ENCODE data around the gene ITGB1BP1.

ITGB1BP1 gene

DNA sequence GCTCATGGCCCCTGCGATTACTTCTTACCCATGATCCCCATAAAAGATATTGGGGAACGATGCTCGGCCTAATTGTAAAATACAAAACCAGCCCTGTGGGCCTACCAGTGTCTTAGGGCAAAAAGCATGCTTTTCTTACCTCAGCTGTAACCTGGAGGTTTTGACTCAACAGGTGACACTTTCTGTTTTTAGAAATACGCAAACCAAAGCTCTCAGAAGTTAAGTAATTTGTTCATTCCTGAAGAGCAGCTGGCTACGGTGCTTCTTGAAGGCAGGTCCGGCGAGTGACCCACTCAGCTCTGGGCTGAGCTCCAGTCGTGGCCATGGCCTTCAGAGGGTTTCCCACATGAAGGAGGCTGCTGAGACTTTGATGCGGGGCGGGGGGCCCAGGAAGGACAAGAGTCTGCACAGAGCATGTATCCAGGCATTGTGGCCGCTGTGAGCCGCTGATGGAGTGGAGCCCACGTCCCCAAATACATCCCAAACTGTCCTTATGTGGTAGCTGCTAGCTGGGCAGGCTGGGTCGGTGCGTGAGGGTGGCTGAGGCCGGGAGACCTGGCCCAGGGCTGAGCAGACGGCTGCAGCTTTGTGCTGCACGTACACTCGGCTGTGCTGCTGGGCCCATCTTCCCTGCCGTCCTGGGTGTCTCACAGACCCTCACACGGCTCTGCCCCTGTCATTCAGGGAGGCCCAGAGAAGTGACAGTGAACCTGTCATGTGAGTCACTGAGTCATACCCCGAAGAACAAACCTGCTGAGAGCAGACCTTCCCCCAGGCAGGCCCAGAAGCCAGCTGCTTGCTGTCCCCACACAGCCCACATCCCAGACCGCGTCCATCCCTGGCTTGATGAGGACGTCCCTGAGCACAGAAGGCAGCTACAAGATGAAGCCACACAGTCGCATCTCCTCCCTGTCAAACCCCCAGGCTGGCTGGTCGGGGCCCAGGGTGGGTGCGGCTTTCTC lies 34.1 kb downstream of the ITGB1BP1 start:
- Mint-ChIP-seq H3K4me3 (no peak overlapping the region), H3K4me1 (peaks cover 31% of the 10 kb centered on the region), H3K27me3 (ENCODE audit: low read depth, poor library complexity) (no peaks in the 10 kb centered on the region), H3K27ac (peak overlapping the region; percentile 71), H3K36me3 (ENCODE audit: low read depth) (peaks cover 51% of the 10 kb centered on the region), H3K9me3 (no peaks in the 10 kb centered on the region)
- no peak for DNase-seq
- TF ChIP-seq, protein P1, sequence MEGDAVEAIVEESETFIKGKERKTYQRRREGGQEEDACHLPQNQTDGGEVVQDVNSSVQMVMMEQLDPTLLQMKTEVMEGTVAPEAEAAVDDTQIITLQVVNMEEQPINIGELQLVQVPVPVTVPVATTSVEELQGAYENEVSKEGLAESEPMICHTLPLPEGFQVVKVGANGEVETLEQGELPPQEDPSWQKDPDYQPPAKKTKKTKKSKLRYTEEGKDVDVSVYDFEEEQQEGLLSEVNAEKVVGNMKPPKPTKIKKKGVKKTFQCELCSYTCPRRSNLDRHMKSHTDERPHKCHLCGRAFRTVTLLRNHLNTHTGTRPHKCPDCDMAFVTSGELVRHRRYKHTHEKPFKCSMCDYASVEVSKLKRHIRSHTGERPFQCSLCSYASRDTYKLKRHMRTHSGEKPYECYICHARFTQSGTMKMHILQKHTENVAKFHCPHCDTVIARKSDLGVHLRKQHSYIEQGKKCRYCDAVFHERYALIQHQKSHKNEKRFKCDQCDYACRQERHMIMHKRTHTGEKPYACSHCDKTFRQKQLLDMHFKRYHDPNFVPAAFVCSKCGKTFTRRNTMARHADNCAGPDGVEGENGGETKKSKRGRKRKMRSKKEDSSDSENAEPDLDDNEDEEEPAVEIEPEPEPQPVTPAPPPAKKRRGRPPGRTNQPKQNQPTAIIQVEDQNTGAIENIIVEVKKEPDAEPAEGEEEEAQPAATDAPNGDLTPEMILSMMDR (IDR thresholded peaks at IDR 0.05) = no peak

DNA sequence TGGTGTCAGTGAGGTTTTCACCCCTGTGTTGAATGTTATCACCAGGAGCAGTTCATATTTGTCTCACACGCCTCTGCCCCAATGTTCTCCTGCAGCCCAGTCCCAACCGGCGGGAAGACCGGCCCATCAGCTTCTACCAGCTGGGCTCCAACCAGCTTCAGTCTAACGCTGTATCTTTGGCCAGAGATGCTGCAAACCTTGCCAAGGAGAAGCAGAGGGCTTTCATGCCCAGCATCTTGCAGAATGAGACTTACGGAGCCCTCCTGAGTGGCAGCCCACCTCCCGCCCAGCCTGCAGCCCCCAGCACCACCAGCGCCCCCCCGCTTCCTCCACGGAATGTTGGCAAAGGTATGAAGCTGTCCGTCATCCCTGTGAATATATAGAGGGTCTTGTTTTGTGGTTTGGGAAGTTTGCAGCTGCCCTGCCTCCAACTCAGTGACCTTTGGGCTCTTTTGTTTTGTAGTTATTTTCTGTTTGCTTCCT lies 35.1 kb downstream of the ITGB1BP1 start:
- TF ChIP-seq, protein P1 (IDR thresholded peaks at IDR 0.05) = no peak
- no peak for DNase-seq
- H3K36me3 Mint-ChIP-seq (ENCODE audit: low read depth) = peaks cover 54% of the 10 kb centered on the region

DNA sequence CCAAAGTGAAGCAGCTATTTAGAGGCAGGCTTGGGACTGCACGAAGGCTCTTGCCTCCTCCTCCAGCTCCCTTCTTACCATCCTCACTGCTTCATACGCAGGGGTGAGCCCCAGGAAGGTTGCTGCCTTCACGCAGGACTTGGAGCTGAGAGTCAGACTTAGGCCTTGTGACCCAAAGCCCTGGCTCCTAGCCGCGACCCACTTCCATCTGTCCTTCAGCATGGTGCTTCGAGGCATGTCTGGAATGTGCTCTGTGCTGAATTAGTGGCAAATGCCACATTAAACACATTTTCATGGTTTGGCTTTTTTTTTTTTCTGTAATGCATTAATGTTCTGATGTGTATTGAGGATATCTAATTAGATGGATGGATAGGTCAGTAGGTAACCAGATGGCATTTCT lies 37.5 kb downstream of the ITGB1BP1 start:
- H3K4me1 Mint-ChIP-seq = peaks cover 4% of the 10 kb centered on the region
- H3K36me3 Mint-ChIP-seq (ENCODE audit: low read depth) = peaks cover 67% of the 10 kb centered on the region
- no peak for DNase-seq
- no peak overlapping the region for H3K27ac Mint-ChIP-seq
- H3K4me3 Mint-ChIP-seq = no peak overlapping the region
- TF ChIP-seq, protein P1 (IDR thresholded peaks at IDR 0.05) = no peak
- H3K9me3 Mint-ChIP-seq = no peaks in the 10 kb centered on the region
- no peaks in the 10 kb centered on the region for H3K27me3 Mint-ChIP-seq (ENCODE audit: low read depth, poor library complexity)

More for the DNA sequence above, 35.1 kb downstream of the ITGB1BP1 start:
- Mint-ChIP-seq H3K9me3 (no peaks in the 10 kb centered on the region), H3K4me1 (peaks cover 23% of the 10 kb centered on the region), H3K27ac (peak overlapping the region; percentile 24), H3K4me3 (no peak overlapping the region), H3K27me3 (ENCODE audit: low read depth, poor library complexity) (no peaks in the 10 kb centered on the region)

DNA sequence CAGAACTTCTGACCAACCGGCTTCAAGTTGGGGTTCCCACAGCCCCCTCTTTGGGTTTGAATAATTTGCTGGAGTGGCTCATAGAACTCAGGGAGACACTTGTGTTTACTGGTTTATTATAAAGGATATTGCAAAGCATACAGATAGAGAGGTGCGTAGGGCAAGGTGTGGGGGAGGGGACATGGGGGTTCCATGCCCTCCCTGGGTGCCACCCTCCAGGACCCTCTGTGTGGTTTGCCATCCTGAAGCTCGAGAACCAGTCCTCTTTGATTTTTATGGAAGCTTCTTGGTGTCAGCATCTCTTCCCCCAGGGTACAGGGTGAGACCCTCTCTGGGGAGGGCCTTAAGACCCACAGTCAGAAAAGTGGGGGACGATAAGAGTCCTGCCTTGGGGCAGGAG lies 38.8 kb downstream of the ITGB1BP1 start:
- H3K4me3 Mint-ChIP-seq = no peak overlapping the region
- peaks cover 59% of the 10 kb centered on the region for H3K36me3 Mint-ChIP-seq (ENCODE audit: low read depth)
- H3K4me1 Mint-ChIP-seq = no peaks in the 10 kb centered on the region
- TF ChIP-seq, protein P1 (IDR thresholded peaks at IDR 0.05) = no peak
- H3K27ac Mint-ChIP-seq = no peak overlapping the region
- no peak for DNase-seq
- no peaks in the 10 kb centered on the region for H3K27me3 Mint-ChIP-seq (ENCODE audit: low read depth, poor library complexity)
- H3K9me3 Mint-ChIP-seq = no peaks in the 10 kb centered on the region

DNA sequence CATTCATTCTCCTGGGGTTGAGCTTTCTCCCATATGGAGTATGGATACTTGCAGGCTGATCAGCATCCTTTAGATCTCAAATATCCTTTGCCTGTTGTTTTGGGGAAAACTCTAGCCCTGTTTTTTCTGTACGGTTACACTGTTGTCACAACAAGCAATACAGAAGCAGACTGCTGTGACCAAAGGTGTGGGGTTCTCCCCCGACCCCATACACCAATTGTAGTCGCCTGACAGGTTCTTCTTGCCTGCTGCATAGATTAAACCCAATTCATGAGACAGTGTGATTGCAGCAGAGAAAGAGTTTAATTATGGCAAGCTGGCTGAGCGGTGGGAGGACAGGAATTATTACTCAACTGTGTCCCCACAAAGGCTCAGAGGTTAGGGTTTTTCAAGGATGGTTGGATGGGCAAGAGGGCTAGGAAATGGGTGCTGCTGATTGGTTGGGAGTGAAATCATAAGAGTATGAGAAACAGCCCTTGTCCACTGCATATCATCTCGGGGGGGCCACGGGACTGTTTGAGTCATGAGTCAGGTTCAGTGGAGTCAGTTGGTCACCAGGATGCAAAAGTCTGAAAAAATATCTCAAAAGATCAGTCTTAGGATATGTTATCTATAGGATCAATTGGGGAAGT lies 40.6 kb downstream of the ITGB1BP1 start:
- DNase-seq = no peak
- H3K27ac Mint-ChIP-seq = no peak overlapping the region

More for the DNA sequence above, 40.6 kb downstream of the ITGB1BP1 start:
- Mint-ChIP-seq H3K9me3 (no peaks in the 10 kb centered on the region), H3K4me1 (no peaks in the 10 kb centered on the region), H3K4me3 (no peak overlapping the region), H3K36me3 (ENCODE audit: low read depth) (peaks cover 54% of the 10 kb centered on the region), H3K27me3 (ENCODE audit: low read depth, poor library complexity) (no peaks in the 10 kb centered on the region)
- TF ChIP-seq, protein P1 (IDR thresholded peaks at IDR 0.05) = no peak
